Endothelial cell of umbilical vein (primary cell): ENCODE measurements around the gene PLB1. TPM values are rescaled to one million over a fixed set of nuclear protein-coding genes. Genes with fewer than 3 reads are reported as not detected.

ENCODE experiments used
- BruUV-seq: library from RNA; stranded (reverse); fragments of 400-500 nt; replicated peaks from 2 replicates; lab custom pipeline; 2021; lab: Mats Ljungman, UMichigan
- CTCF ChIA-PET: fragments of 300-600, 350-600 bp; sonication (Branson Sonifier 250); formaldehyde crosslinking; loops from one replicate; lab custom pipeline; 2021; ENCODE audit warnings: antibody characterized with exemption, inconsistent platforms; lab: Charles Lee
- POLR2A ChIA-PET: fragments of 300-600, 350-600 bp; sonication (Branson Sonifier 250); formaldehyde crosslinking; loops from one replicate; lab custom pipeline; 2021; ENCODE audit warnings: antibody characterized with exemption, inconsistent platforms; lab: Charles Lee
- DNase-seq: peaks from one replicate; pipeline ENCODE4 v3.0.0-alpha.2; 2011; ENCODE audit warnings: low read depth, low spot score
- FAIRE-seq: peaks from 2 replicates; lab custom pipeline; 2011; peaks lifted over from hg19 to GRCh38; lab: Jason Lieb, UNC
- H2AFZ ChIP-seq: 2 replicates; pipeline ENCODE4 v1.6.0; 2012; ENCODE audit warnings: low read depth, low read length, control low read depth, inconsistent platforms
- H3K27ac ChIP-seq: 2 replicates; pipeline ENCODE4 v1.5.1; 2011; ENCODE audit warnings: low read depth, mild to moderate bottlenecking, control low read depth, low read length, moderate library complexity; ENCODE audit not compliant: insufficient read depth
- H3K27me3 ChIP-seq, 2 experiments: 2 replicates each; pipeline versions ENCODE4 v1.6.0 to v1.6.1; 2011; ENCODE audit warnings: low read length in 2 of 2, mixed read lengths in 1 of 2; ENCODE audit not compliant: control insufficient read depth in 2 of 2, insufficient read depth in 2 of 2
- H3K36me3 ChIP-seq, 2 experiments: 2 replicates in 1 of 2; 3 replicates in 1 of 2; pipeline ENCODE4 v1.5.1; 2011; ENCODE audit warnings: low read length in 2 of 2, mild to moderate bottlenecking in 1 of 2, moderate library complexity in 1 of 2; ENCODE audit not compliant: control insufficient read depth in 2 of 2, insufficient read depth in 2 of 2; ENCODE audit errors: extremely low read depth in 1 of 2
- H3K4me1 ChIP-seq: 3 replicates; pipeline ENCODE4 v1.5.1; 2011; ENCODE audit warnings: mild to moderate bottlenecking, low read length; ENCODE audit not compliant: control insufficient read depth, insufficient read depth; ENCODE audit errors: extremely low read depth
- H3K4me2 ChIP-seq: 2 replicates; pipeline ENCODE4 v1.6.1; 2011; ENCODE audit warnings: low read length, control low read depth, mixed read lengths; ENCODE audit not compliant: insufficient read depth
- H3K4me3 ChIP-seq, 3 experiments: fragments of 200-600 bp in 1 of 3; sonication (generic), shearing (Covaris generic) in 1 of 3; replicated peaks in 1 of 3; 2 replicates each; pipeline ENCODE4 v1.5.1; 2011 to 2016; ENCODE audit warnings: control low read depth in 3 of 3, low read length in 3 of 3, mild to moderate bottlenecking in 2 of 3, inconsistent platforms in 1 of 3, low read depth in 1 of 3, moderate library complexity in 1 of 3; ENCODE audit not compliant: insufficient read depth in 1 of 3
- H3K79me2 ChIP-seq: 2 replicates; pipeline ENCODE4 v1.6.0; 2012; ENCODE audit warnings: low read length, inconsistent platforms; ENCODE audit not compliant: control insufficient read depth, insufficient read depth
- H3K9ac ChIP-seq: replicated peaks from 2 replicates; pipeline ENCODE3; 2011; ENCODE audit warnings: low read length, control low read depth; ENCODE audit not compliant: insufficient read depth; ENCODE audit errors: extremely low read depth
- H3K9me1 ChIP-seq: replicated peaks from 3 replicates; pipeline ENCODE4 v1.6.0; 2011; ENCODE audit warnings: mild to moderate bottlenecking, low read length; ENCODE audit not compliant: control insufficient read depth, insufficient read depth; ENCODE audit errors: extremely low read depth
- H3K9me3 ChIP-seq: replicated peaks from 2 replicates; pipeline ENCODE4 v1.5.1; 2012; ENCODE audit warnings: low read length, inconsistent platforms; ENCODE audit not compliant: control insufficient read depth, insufficient read depth
- H4K20me1 ChIP-seq: replicated peaks from 2 replicates; pipeline ENCODE3; 2011; ENCODE audit warnings: mild to moderate bottlenecking, low read length; ENCODE audit not compliant: control insufficient read depth, insufficient read depth; ENCODE audit errors: extremely low read depth
- EZH2 ChIP-seq: IDR thresholded peaks from 2 replicates; pipeline ENCODE4 v1.6.1; 2012; ENCODE audit warnings: borderline replicate concordance, low read depth, mild to moderate bottlenecking, moderate library complexity, low read length, inconsistent platforms; ENCODE audit not compliant: severe bottlenecking
- FOS ChIP-seq: IDR thresholded peaks from 2 replicates; pipeline ENCODE4 v1.6.1; 2011; ENCODE audit warnings: mild to moderate bottlenecking, low read length, moderate library complexity, borderline replicate concordance; ENCODE audit not compliant: insufficient read depth
- GATA2 ChIP-seq: IDR thresholded peaks from 2 replicates; pipeline ENCODE4 v1.7.0; 2011; ENCODE audit warnings: low read depth, mild to moderate bottlenecking, moderate library complexity, mixed read lengths, low read length; ENCODE audit not compliant: insufficient read length, insufficient read depth
- JUN ChIP-seq: IDR thresholded peaks from 2 replicates; pipeline ENCODE4 v1.6.1; 2011; ENCODE audit warnings: borderline replicate concordance, low read depth; ENCODE audit not compliant: insufficient read length, insufficient read depth
- MAX ChIP-seq: IDR thresholded peaks from 2 replicates; pipeline ENCODE4 v1.6.1; 2011; ENCODE audit not compliant: insufficient read depth, insufficient read length
- MYC ChIP-seq: IDR thresholded peaks from one replicate; pipeline ENCODE4 v1.6.1; 2011; ENCODE audit warnings: mild to moderate bottlenecking, low read depth, low read length
- POLR2A ChIP-seq: IDR thresholded peaks from 2 replicates; pipeline ENCODE4 v1.6.1; 2012; ENCODE audit warnings: low read depth, mild to moderate bottlenecking, control low read depth, low read length
- POLR2AphosphoS5 ChIP-seq: IDR thresholded peaks from 2 replicates; pipeline ENCODE4 v1.6.1; 2012; ENCODE audit warnings: low read depth, mild to moderate bottlenecking, control low read depth, low read length, moderate library complexity; ENCODE audit not compliant: insufficient read depth
- dilution Hi-C: fragments of 300-500 bp; cut with MboI; formaldehyde crosslinking; loops from one replicate; pipeline ENCODE4 v1.15.0; 2019; ENCODE audit warnings: low sequenced_read_pairs; ENCODE audit not compliant: extremely low pct_ligation_motif_present
- intact Hi-C: fragments of 100-400 bp; cut with micrococcal nuclease; formaldehyde crosslinking; loops from one replicate; pipeline ENCODE4 v1.10.0; 2022
- polyA plus RNA-seq, 4 experiments: library from polyadenylated mRNA; depleted of rRNA in 3 of 4; stranded (reverse) in 3 of 4; unstranded in 1 of 4; fragments of >200 nt; gene quantifications; 2 replicates each; pipeline versions ENCODE4 v1.2.1 to v1.2.3, GENCODE V29; 2011 to 2012; ENCODE audit warnings: missing spikeins in 1 of 4
- total RNA-seq: library from RNA; stranded (reverse); gene quantifications from 2 replicates; pipeline ENCODE4 v1.2.3, GENCODE V29; 2021
- TF ChIP-seq, protein P1 (sequence below), 2 donors: IDR thresholded peaks; 1 replicate in 1 of 2; 2 replicates in 1 of 2; pipeline ENCODE4 v1.5.1; 2011; ENCODE audit warnings: low read length in 2 of 2, mild to moderate bottlenecking in 2 of 2, moderate library complexity in 2 of 2, control low read depth in 1 of 2, inconsistent platforms in 1 of 2, low read depth in 1 of 2; ENCODE audit not compliant: insufficient read depth in 1 of 2; ENCODE audit errors: extremely low read depth in 1 of 2

The PLB1 gene
- total and polyA plus RNA-seq, 2 donors (not counting 3 experiments of a cell fraction or from before 2014, with no cell fraction given): 0.75 to 0.80 TPM

DNA sequence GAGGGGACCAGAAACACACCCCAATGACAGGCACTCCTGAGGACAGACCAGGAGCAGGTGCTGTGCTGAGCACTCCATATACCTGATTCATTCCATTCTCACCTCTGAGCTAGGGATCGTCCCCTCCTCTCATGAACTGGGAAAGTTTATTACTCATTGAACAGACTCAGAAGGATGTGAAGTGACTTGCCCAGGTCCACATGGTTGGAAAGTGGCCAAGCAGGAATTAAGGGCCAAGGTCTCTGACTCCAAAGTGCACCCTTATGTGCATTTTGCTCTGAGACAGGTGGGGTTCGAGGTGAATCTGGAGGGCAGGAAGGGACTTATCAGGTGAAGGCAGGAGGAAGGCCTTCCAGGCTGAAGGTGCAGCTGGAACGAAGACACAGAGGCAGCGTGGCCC is 25.1 kb upstream of the PLB1 start:
- POLR2A ChIA-PET: no interaction called here
- CTCF ChIA-PET: interaction anchor here (1.7 kb wide), 1 partner anchor 19 kb away, joined by 5 read pairs; no protein-coding TSS in a partner anchor
- H3K36me3 ChIP-seq: no peaks in the 10 kb centered on the region
- H3K4me1 ChIP-seq: peaks cover 4% of the 10 kb centered on the region
- no peaks in the 10 kb centered on the region for H3K79me2 ChIP-seq
- intact Hi-C loops: no loop called here
- no peak for TF ChIP-seq MYC
- no peak for TF ChIP-seq JUN
- no peak overlapping the region for H3K27ac ChIP-seq
- BruUV-seq: no TSS peak
- H3K9me3 ChIP-seq: no peaks in the 10 kb centered on the region
- no peak overlapping the region for H3K4me3 ChIP-seq
- no peak overlapping the region for H3K9ac ChIP-seq
- no peak overlapping the region for H3K4me2 ChIP-seq
- no peak overlapping the region for H2AFZ ChIP-seq
- no peaks in the 10 kb centered on the region for H4K20me1 ChIP-seq
- no peaks in the 10 kb centered on the region for H3K27me3 ChIP-seq
- FAIRE-seq (no peak), DNase-seq (no peak)
- no peaks in the 10 kb centered on the region for H3K9me1 ChIP-seq
- dilution Hi-C loops: no loop called here

DNA sequence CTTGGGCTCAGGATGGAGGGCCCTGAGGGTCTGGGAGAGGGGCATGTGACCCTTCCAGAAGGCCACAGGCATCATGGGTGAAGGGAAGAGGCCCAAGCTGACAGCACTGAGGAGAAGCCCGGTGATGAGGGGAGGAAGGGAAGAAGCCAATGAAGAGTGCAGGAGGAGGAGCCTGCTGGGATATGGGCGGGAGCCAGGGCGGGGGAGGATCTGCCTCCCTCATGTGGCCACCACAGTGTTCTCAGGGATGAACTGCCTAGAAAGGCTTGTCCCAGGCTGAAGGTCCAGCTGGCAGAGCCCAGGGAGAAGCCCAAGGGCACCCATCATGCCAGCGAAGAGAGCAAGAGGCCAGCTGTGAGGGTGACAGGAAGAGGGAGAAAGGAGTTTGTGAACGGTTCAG is 24.6 kb upstream of the PLB1 start:
- Histone ChIP-seq H3K4me1 (peaks cover 4% of the 10 kb centered on the region), H4K20me1 (no peaks in the 10 kb centered on the region), H3K36me3 (no peaks in the 10 kb centered on the region), H2AFZ (no peak overlapping the region), H3K9ac (no peak overlapping the region), H3K9me1 (no peaks in the 10 kb centered on the region), H3K9me3 (no peaks in the 10 kb centered on the region), H3K4me2 (no peak overlapping the region), H3K4me3 (no peak overlapping the region), H3K79me2 (no peaks in the 10 kb centered on the region), H3K27me3 (no peaks in the 10 kb centered on the region), H3K27ac (no peak overlapping the region)
- intact Hi-C loops (no loop called here), dilution Hi-C loops (no loop called here)
- no TSS peak for BruUV-seq
- FAIRE-seq (no peak), DNase-seq (no peak)
- ChIA-PET POLR2A (no interaction called here), CTCF (interaction anchor here (1.7 kb wide), 1 partner anchor 19 kb away, joined by 5 read pairs; no protein-coding TSS in a partner anchor)
- TF ChIP-seq POLR2AphosphoS5 (no peak), JUN (no peak), MYC (no peak), GATA2 (no peak), EZH2 (no peak), POLR2A (no peak), FOS (no peak), MAX (no peak)
- TF ChIP-seq, protein P1, sequence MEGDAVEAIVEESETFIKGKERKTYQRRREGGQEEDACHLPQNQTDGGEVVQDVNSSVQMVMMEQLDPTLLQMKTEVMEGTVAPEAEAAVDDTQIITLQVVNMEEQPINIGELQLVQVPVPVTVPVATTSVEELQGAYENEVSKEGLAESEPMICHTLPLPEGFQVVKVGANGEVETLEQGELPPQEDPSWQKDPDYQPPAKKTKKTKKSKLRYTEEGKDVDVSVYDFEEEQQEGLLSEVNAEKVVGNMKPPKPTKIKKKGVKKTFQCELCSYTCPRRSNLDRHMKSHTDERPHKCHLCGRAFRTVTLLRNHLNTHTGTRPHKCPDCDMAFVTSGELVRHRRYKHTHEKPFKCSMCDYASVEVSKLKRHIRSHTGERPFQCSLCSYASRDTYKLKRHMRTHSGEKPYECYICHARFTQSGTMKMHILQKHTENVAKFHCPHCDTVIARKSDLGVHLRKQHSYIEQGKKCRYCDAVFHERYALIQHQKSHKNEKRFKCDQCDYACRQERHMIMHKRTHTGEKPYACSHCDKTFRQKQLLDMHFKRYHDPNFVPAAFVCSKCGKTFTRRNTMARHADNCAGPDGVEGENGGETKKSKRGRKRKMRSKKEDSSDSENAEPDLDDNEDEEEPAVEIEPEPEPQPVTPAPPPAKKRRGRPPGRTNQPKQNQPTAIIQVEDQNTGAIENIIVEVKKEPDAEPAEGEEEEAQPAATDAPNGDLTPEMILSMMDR (IDR thresholded peaks at IDR 0.05; ENCODE audit: extremely low read depth in 1 of 2, insufficient read depth in 1 of 2, low read depth in 1 of 2, low read length in 2 of 2): no peak
